Breast epithelium (tissue), 4 donors: Measurements from ENCODE around the gene MAP3K5. TPM values are rescaled to one million over a fixed set of nuclear protein-coding genes. Genes with fewer than 3 reads are reported as not detected.

Experiments
- DNase-seq, 2 donors: peaks; one replicate each; pipeline ENCODE4 v3.0.0-alpha.2; 2019; ENCODE audit warnings: low spot score in 2 of 2
- H3K27ac ChIP-seq, 2 donors: fragments of 200-600 bp; sonication (generic) in 1 of 2; one replicate each; pipeline ENCODE4 v1.5.1; 2016 to 2019; ENCODE audit warnings: mild to moderate bottlenecking in 1 of 2
- H3K27me3 ChIP-seq, 2 donors: fragments of 200-600 bp; sonication (generic) in 1 of 2; one replicate each; pipeline versions ENCODE4 v1.5.1 to v1.6.0; 2017 to 2019; ENCODE audit warnings: control low read depth in 1 of 2, mild to moderate bottlenecking in 1 of 2
- H3K36me3 ChIP-seq: fragments of 200-600 bp; one replicate; pipeline ENCODE4 v1.5.1; 2019
- H3K4me1 ChIP-seq, 2 donors: fragments of 200-600 bp; sonication (generic); one replicate each; pipeline ENCODE4 v1.5.1; 2016 to 2019; ENCODE audit warnings: control low read depth in 1 of 2
- H3K4me3 ChIP-seq, 3 donors: fragments of 200-600 bp; sonication (generic); 1 replicate in 2 of 3; 2 replicates in 1 of 3; pipeline ENCODE4 v1.5.1; 2016 to 2019; ENCODE audit warnings: mild to moderate bottlenecking in 3 of 3, moderate library complexity in 2 of 3
- H3K9me3 ChIP-seq, 2 donors: fragments of 200-600 bp; sonication (generic) in 1 of 2; one replicate each; pipeline ENCODE4 v1.5.1; 2016 to 2019; ENCODE audit warnings: control low read depth in 1 of 2
- CTCF ChIP-seq, 3 donors: fragments of 450-650 bp; IDR thresholded peaks; one replicate each; pipeline ENCODE4 v1.5.1; 2016 to 2017; ENCODE audit warnings: antibody characterized with exemption in 3 of 3, mild to moderate bottlenecking in 3 of 3, moderate library complexity in 3 of 3
- POLR2A ChIP-seq: fragments of 450-650 bp; IDR thresholded peaks from one replicate; pipeline ENCODE4 v1.6.1; 2016; ENCODE audit warnings: antibody characterized with exemption, mild to moderate bottlenecking, moderate library complexity
- POLR2AphosphoS5 ChIP-seq, 3 donors: sonication (generic); formaldehyde crosslinking; IDR thresholded peaks; one replicate each; pipeline ENCODE4 v1.6.1; 2017; ENCODE audit warnings: antibody characterized with exemption in 3 of 3
- intact Hi-C: fragments of 100-400 bp; cut with DNase I; formaldehyde crosslinking; loops from one replicate; pipeline ENCODE4 v1.15.1; 2023; ENCODE audit warnings: low total_unique reads
- total RNA-seq, 3 donors: library from RNA; depleted of rRNA; stranded (reverse); fragments of >200 nt; gene quantifications; one replicate each; pipeline ENCODE4 v1.1.0, GENCODE V29; 2016

Gene MAP3K5
- total RNA-seq, 3 donors from 2014 or later, result 18.6 to 40.0 (median 33.2) TPM

GRCh38 chr6:136711644-136712043 lies 80.6 kb downstream of the MAP3K5 start:
- Histone ChIP-seq H3K4me3 (no peak overlapping the region), H3K27ac (no peak overlapping the region), H3K36me3 (no peaks in the 10 kb centered on the region), H3K9me3 (no peaks in the 10 kb centered on the region), H3K27me3 (no peaks in the 10 kb centered on the region), H3K4me1 (no peaks in the 10 kb centered on the region)
- TF ChIP-seq POLR2A, result no peak
- TF ChIP-seq CTCF (IDR thresholded peaks at IDR 0.05), result no peak
- no peak for TF ChIP-seq POLR2AphosphoS5 (IDR thresholded peaks at IDR 0.05)
- intact Hi-C loops, result no loop called here
- DNase-seq, result no peak

- no peak for DNase-seq
- H3K27me3 ChIP-seq, result no peaks in the 10 kb centered on the region
- no peaks in the 10 kb centered on the region for H3K36me3 ChIP-seq
- H3K4me3 ChIP-seq, result no peak overlapping the region
- no peak for TF ChIP-seq POLR2AphosphoS5 (IDR thresholded peaks at IDR 0.05)
- no peak for TF ChIP-seq CTCF (IDR thresholded peaks at IDR 0.05)
- TF ChIP-seq POLR2A, result no peak
- H3K27ac ChIP-seq, result no peak overlapping the region
- H3K9me3 ChIP-seq, result no peaks in the 10 kb centered on the region
- intact Hi-C loops, result no loop called here
- H3K4me1 ChIP-seq, result no peaks in the 10 kb centered on the region
These were observed 81.3 kb downstream of the MAP3K5 start for GRCh38 chr6:136710877-136711552.

- intact Hi-C loops, result no loop called here
These were observed 82.8 kb downstream of the MAP3K5 start for GRCh38 chr6:136709429-136709828.

GRCh38 chr6:136706430-136706829 lies 85.8 kb downstream of the MAP3K5 start:
- no peak overlapping the region for H3K27ac ChIP-seq

More at GRCh38 chr6:136709429-136709828, 82.8 kb downstream of the MAP3K5 start:
- no peak overlapping the region for H3K4me3 ChIP-seq
- H3K4me1 ChIP-seq, result no peaks in the 10 kb centered on the region
- no peaks in the 10 kb centered on the region for H3K9me3 ChIP-seq
- TF ChIP-seq CTCF (IDR thresholded peaks at IDR 0.05) (no peak), POLR2AphosphoS5 (IDR thresholded peaks at IDR 0.05) (no peak), POLR2A (no peak)
- no peak overlapping the region for H3K27ac ChIP-seq
- no peaks in the 10 kb centered on the region for H3K36me3 ChIP-seq
- no peak for DNase-seq
- H3K27me3 ChIP-seq, result no peaks in the 10 kb centered on the region

More at GRCh38 chr6:136706430-136706829, 85.8 kb downstream of the MAP3K5 start:
- DNase-seq, result no peak
- H3K4me1 ChIP-seq, result no peaks in the 10 kb centered on the region
- intact Hi-C loops, result no loop called here
- no peaks in the 10 kb centered on the region for H3K27me3 ChIP-seq
- TF ChIP-seq POLR2AphosphoS5 (IDR thresholded peaks at IDR 0.05) (no peak), POLR2A (no peak), CTCF (IDR thresholded peaks at IDR 0.05) (no peak)
- no peaks in the 10 kb centered on the region for H3K9me3 ChIP-seq
- no peak overlapping the region for H3K4me3 ChIP-seq
- H3K36me3 ChIP-seq, result no peaks in the 10 kb centered on the region
